Mesodermal cell (in vitro differentiated cells): ENCODE data around the gene M1AP.
"Not testable (repeated sequence)": the region's sequence is repeated elsewhere in the genome, so short reads cannot be mapped to it uniquely, and the experiment has no call there.

ENCODE experiments used
- H3K27ac ChIP-seq: 2 replicates; pipeline ENCODE4 v1.7.0; 2013; ENCODE audit warnings: mild to moderate bottlenecking, low read depth, low read length, moderate library complexity; ENCODE audit not compliant: severe bottlenecking
- H3K36me3 ChIP-seq: 2 replicates; pipeline ENCODE4 v1.7.1; 2013; ENCODE audit warnings: mild to moderate bottlenecking, low read length, moderate library complexity; ENCODE audit not compliant: control insufficient read depth, insufficient read depth
- H3K4me1 ChIP-seq: one replicate; pipeline ENCODE4 v1.7.1; 2013; ENCODE audit warnings: mild to moderate bottlenecking, low read length; ENCODE audit not compliant: insufficient read depth, control insufficient read depth, poor library complexity, severe bottlenecking
- H3K4me3 ChIP-seq: 2 replicates; pipeline ENCODE4 v1.7.0; 2013; ENCODE audit warnings: low read length, control low read depth, mild to moderate bottlenecking; ENCODE audit not compliant: insufficient read depth, poor library complexity, severe bottlenecking; ENCODE audit errors: extremely low read depth
- H3K9me3 ChIP-seq: 2 replicates; pipeline ENCODE4 v1.7.1; 2013; ENCODE audit warnings: mild to moderate bottlenecking, low read length, moderate library complexity; ENCODE audit not compliant: control insufficient read depth
- WGBS, 2 experiments: methylation state at CpG; one replicate each; pipeline ENCODE4 v1.1.5; 2013; ENCODE audit warnings: missing lambda C conversion rate in 2 of 2; ENCODE audit not compliant: insufficient coverage in 2 of 2; 5-methylcytosine and 5-hydroxymethylcytosine counted together

Gene M1AP

GRCh38 chr2:74653985-74654882 is 6.1 kb upstream of the M1AP start, which contains the start of gene SEMA4F:
Gene SEMA4F (plus strand): TSS chr2:74654247. CDS start chr2:74654377, 130 bp downstream.
- Histone ChIP-seq H3K4me3 (peak within 1 kb of the TSS; percentile 61), H3K9me3 (no peaks in the 10 kb centered on the region), H3K27ac (no peak within 1 kb of the TSS), H3K4me1 (peaks cover 3% of the 10 kb centered on the region), H3K36me3 (no peaks in the 10 kb centered on the region)
- WGBS, 2 experiments = 2% methylated on average over 45 to 68 of the region's 79 CpGs

- no peak overlapping the region for H3K27ac ChIP-seq
- 50 to 53% methylated on average over 6 to 10 of the region's 15 CpGs for WGBS, 2 experiments
- no peaks in the 10 kb centered on the region for H3K9me3 ChIP-seq
- H3K4me1 ChIP-seq = peaks cover 3% of the 10 kb centered on the region
- H3K36me3 ChIP-seq = no peaks in the 10 kb centered on the region
- peak overlapping the region; percentile 61 for H3K4me3 ChIP-seq
Measured at GRCh38 chr2:74653589-74653984, 5.5 kb upstream of the M1AP start.

GRCh38 chr2:74646834-74647482 is 1.2 kb downstream of the M1AP start:
- Histone ChIP-seq H3K36me3 (no peaks in the 10 kb centered on the region), H3K4me1 (no peaks in the 10 kb centered on the region), H3K27ac (no peak overlapping the region), H3K4me3 (no peak overlapping the region), H3K9me3 (no peaks in the 10 kb centered on the region)
- 92 to 97% methylated on average over 9 to 10 of the region's 13 CpGs for WGBS, 2 experiments

DNA sequence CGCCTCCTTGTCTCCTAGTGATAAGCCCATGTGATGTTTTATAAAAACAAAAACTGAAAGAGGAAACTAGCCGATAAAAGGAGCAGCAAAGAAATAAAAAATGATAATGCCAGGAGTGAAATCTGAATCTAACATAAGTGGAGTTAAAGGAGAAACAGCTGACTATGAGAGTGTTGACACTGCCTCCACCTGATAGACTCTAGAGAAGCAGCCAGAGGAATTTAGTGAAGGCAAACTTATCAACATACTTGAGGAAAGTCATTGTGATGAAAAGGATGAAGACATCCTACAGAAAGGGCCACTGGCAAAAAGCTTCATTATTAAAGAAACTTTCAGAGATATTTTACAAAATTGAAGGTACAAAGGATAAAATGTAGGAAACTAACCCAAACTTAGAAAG is 1.9 kb downstream of the M1AP start:
- Histone ChIP-seq H3K36me3 (no peaks in the 10 kb centered on the region), H3K4me1 (no peaks in the 10 kb centered on the region), H3K27ac (no peak overlapping the region), H3K4me3 (no peak overlapping the region), H3K9me3 (no peaks in the 10 kb centered on the region)
- WGBS, 2 experiments = 90 to 92% methylated on average over 2 of the region's 2 CpGs

DNA sequence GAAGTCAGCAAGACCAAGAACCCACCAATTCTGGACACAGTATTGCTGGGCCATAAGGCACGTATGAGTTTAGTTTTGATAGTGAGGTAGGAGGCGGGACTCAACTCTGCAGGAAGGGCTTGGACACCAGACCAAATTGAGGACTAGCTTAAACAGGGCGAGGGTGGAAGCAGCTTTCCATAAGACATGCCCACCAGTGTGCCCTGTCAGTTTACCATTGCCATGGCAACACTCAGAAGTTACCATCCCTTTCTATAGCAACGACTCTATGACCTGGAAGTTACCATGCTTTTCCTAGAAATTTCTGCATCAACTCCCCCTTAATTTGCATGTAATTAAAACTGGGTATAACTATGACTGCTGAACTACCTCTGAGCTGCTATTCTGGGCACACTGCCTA is 2.8 kb downstream of the M1AP start:
- H3K9me3 ChIP-seq = no peaks in the 10 kb centered on the region
- H3K36me3 ChIP-seq = no peaks in the 10 kb centered on the region
- no peak overlapping the region for H3K27ac ChIP-seq
- no peaks in the 10 kb centered on the region for H3K4me1 ChIP-seq
- H3K4me3 ChIP-seq = no peak overlapping the region
- 100% methylated on average over 3 to 4 of the region's 4 CpGs for WGBS, 2 experiments

- Histone ChIP-seq H3K4me3 (no peak overlapping the region), H3K9me3 (no peaks in the 10 kb centered on the region), H3K4me1 (no peaks in the 10 kb centered on the region), H3K27ac (no peak overlapping the region), H3K36me3 (no peaks in the 10 kb centered on the region)
- WGBS, 2 experiments = no CpG with 5 or more reads among the region's 2 CpGs
Measured at GRCh38 chr2:74639550-74639949, 8.6 kb downstream of the M1AP start.

DNA sequence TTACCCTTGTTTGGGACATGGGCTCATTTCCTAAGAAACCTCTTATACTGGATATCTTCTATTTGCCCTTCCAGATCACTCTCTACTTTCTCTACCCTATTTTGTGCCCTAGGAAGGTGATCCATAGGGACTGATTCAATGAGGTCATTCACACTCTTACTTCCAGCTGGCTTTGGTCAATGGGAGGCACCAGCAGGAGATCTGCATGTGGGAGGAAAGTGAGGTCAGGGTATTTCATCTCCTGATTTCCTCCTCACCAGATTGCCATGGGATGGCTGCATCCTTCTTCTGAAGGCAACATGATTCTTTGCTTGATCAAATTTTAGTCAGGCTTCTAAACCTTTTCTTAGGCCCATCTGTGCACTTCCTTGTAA is 15.2 kb downstream of the M1AP start:
- Histone ChIP-seq H3K27ac (no peak overlapping the region), H3K4me1 (peaks cover 12% of the 10 kb centered on the region), H3K4me3 (no peak overlapping the region)

GRCh38 chr2:74632209-74632938 is 15.8 kb downstream of the M1AP start:
- 60 to 67% methylated on average over 1 of the region's 3 CpGs for WGBS, 2 experiments
- Histone ChIP-seq H3K27ac (no peak overlapping the region), H3K4me1 (peaks cover 12% of the 10 kb centered on the region), H3K4me3 (no peak overlapping the region), H3K9me3 (no peaks in the 10 kb centered on the region), H3K36me3 (no peaks in the 10 kb centered on the region)

More for the DNA sequence above, 15.2 kb downstream of the M1AP start:
- no peaks in the 10 kb centered on the region for H3K36me3 ChIP-seq
- H3K9me3 ChIP-seq = no peaks in the 10 kb centered on the region

DNA sequence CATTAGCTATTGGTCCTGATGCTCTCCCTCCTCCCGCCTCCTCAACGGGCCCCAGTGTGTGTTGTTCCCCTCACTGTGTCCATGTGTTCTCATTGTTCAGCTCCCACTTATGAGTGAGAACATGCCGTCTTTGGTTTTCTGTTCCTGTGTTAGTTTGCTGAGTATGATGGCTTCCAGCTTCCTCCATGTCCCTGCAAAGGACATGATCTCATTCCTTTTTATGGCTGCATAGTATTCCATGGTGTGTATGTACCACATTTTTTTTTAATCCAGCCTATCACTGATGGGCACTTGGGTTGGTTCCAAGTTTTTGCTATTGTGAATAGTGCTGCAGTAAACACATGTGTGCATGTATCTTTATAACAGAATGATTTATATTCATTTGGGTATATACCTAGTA is 17.7 kb downstream of the M1AP start:
- not testable (repeated sequence) for H3K27ac ChIP-seq, H3K9me3 ChIP-seq, H3K36me3 ChIP-seq, H3K4me3 ChIP-seq
- WGBS, 2 experiments = 92 to 100% methylated on average over 2 of the region's 3 CpGs
- H3K4me1 ChIP-seq = peaks cover 12% of the 10 kb centered on the region

- no peaks in the 10 kb centered on the region for H3K36me3 ChIP-seq
- H3K27ac ChIP-seq = no peak overlapping the region
- no peaks in the 10 kb centered on the region for H3K9me3 ChIP-seq
- H3K4me3 ChIP-seq = no peak overlapping the region
- H3K4me1 ChIP-seq = peaks cover 12% of the 10 kb centered on the region
- WGBS, 2 experiments = 80% methylated on average over 1 of the region's 3 CpGs; no CpG with 5 or more reads in 1 of the 2 experiments
Measured at GRCh38 chr2:74628538-74629105, 19.5 kb downstream of the M1AP start.
